Measurements from ENCODE around the gene CLCN1. TPM values are rescaled to one million over a fixed set of nuclear protein-coding genes. Genes with fewer than 3 reads are reported as not detected.

Gene CLCN1
- total and polyA plus RNA-seq, 2 of the 8 experiments (the other 6 are each of a cell fraction or from before 2014, with no cell fraction given) = 0.36 to 0.41 TPM

DNA sequence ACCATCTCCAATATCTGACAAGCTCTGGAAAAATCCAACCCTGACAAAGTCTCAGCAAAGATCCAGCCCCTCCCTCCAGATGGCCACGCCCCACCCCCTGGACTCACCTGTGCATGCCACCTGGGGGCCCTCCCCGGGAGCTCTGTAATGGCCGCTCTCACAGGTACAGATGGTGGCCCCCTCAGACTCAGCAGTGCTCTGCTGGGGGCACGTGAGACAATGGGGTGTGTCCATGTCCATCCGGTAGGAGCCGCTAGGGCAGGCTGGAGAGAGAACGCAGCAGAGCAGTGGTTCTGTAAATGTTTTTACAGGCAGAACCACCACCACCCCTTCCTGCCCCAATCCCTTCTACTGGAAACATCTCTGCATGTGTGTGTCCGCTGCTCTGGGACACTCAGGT lies 83.2 kb downstream of the CLCN1 start:
- Histone ChIP-seq H3K4me3 (ENCODE audit: extremely low read depth in 1 of 4, insufficient read depth in 2 of 4, low read depth in 3 of 4, low read length in 4 of 4) (no peak overlapping the region), H3K79me2 (ENCODE audit: control insufficient read depth in 1 of 2, insufficient read depth in 2 of 2, low read length in 2 of 2) (peaks cover 0 to 18% of the 10 kb centered on the region in 2 experiments; a peak in 2 of 4 replicates), H4K91ac (replicated peaks; ENCODE audit: insufficient read length, low read length) (no peak overlapping the region), H3K9ac (replicated peaks in 1 of 4; ENCODE audit: extremely low read depth in 1 of 4, low read depth in 3 of 4, low read length in 3 of 4) (no peak overlapping the region), H3K9me3 (ENCODE audit: insufficient read depth in 2 of 2, low read depth in 1 of 2, low read length in 1 of 2) (no peaks in the 10 kb centered on the region), H4K20me1 (replicated peaks in 1 of 2; ENCODE audit: control insufficient read depth in 1 of 2, insufficient read depth in 2 of 2, low read length in 2 of 2) (peaks cover 7 to 24% of the 10 kb centered on the region in 2 experiments), H2BK120ac (replicated peaks; ENCODE audit: low read depth, low read length) (no peak overlapping the region), H3K4me2 (ENCODE audit: insufficient read depth in 1 of 2, low read depth in 2 of 2, low read length in 2 of 2) (no peak overlapping the region), H3K27ac (ENCODE audit: low read depth, low read length) (no peak overlapping the region), H3K36me3 (ENCODE audit: control insufficient read depth in 2 of 4, insufficient read depth in 4 of 4, low read length in 3 of 4) (peaks cover 48 to 72% (median 70%) of the 10 kb centered on the region in 4 experiments), H3K56ac (replicated peaks; ENCODE audit: insufficient read length, low read depth, low read length) (no peak overlapping the region), H3K14ac (ENCODE audit: insufficient read length) (no peak overlapping the region), H3K23ac (ENCODE audit: insufficient read length) (no peak overlapping the region), H2AFZ (ENCODE audit: low read length) (no peak overlapping the region), H3K4me1 (replicated peaks in 1 of 4; ENCODE audit: control insufficient read depth in 3 of 4, insufficient read depth in 4 of 4, low read length in 3 of 4) (no peaks in the 10 kb centered on the region), H2BK15ac (ENCODE audit: low read length) (no peak overlapping the region), H3K18ac (ENCODE audit: extremely low read depth, low read length) (no peak overlapping the region), H3K27me3 (replicated peaks in 1 of 4; ENCODE audit: control insufficient read depth in 3 of 4, extremely low read depth in 1 of 4, insufficient read depth in 3 of 4, low read length in 3 of 4) (no peaks in the 10 kb centered on the region), H2BK5ac (ENCODE audit: low read depth, low read length) (no peak overlapping the region), H4K5ac (ENCODE audit: insufficient read length, low read depth, low read length) (no peak overlapping the region), H3K23me2 (ENCODE audit: low read depth, low read length) (no peaks in the 10 kb centered on the region), H2BK20ac (ENCODE audit: low read length) (no peak overlapping the region), H4K8ac (ENCODE audit: extremely low read depth, insufficient read depth, low read length) (no peak overlapping the region), H2BK12ac (ENCODE audit: low read depth, low read length) (no peak overlapping the region), H3K4ac (replicated peaks; ENCODE audit: insufficient read length, low read depth, low read length) (no peak overlapping the region), H3K79me1 (ENCODE audit: low read depth, low read length) (peaks cover 5% of the 10 kb centered on the region; the same call in 1 of the 2 replicates), H2AK5ac (ENCODE audit: low read depth, low read length) (no peak overlapping the region)
- DNase-seq (ENCODE audit: low read depth in 1 of 2, low spot score in 2 of 2) (no peak), FAIRE-seq (no peak)
- CTCF ChIA-PET (ENCODE audit: partially characterized antibody) = interaction anchor here (1.2 to 23.5 kb wide), 7 partner anchors 7 to 102 kb away, joined by 3 to 359 read pairs (median 19); partner anchors contain the start of genes EPHA1 and ZYX
- TF ChIP-seq, protein P1, sequence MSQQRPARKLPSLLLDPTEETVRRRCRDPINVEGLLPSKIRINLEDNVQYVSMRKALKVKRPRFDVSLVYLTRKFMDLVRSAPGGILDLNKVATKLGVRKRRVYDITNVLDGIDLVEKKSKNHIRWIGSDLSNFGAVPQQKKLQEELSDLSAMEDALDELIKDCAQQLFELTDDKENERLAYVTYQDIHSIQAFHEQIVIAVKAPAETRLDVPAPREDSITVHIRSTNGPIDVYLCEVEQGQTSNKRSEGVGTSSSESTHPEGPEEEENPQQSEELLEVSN (IDR thresholded peaks at IDR 0.05) = no peak
- no peak for TF ChIP-seq TEAD4 (IDR thresholded peaks at IDR 0.05; ENCODE audit: low read depth, low read length)
- TF ChIP-seq SP4 (IDR thresholded peaks at IDR 0.05; ENCODE audit: low read length) = no peak
- POLR2A ChIA-PET (ENCODE audit: partially characterized antibody) = interaction anchor here (1.1 to 25.2 kb wide), 6 partner anchors 7 to 24 kb away, joined by 3 to 518 read pairs (median 24); partner anchors contain the start of genes EPHA1 and ZYX
- WGBS, 2 experiments (ENCODE audit: extremely low coverage in 1 of 2, insufficient coverage in 1 of 2, insufficient read length in 1 of 2, insufficient replicate concordance in 2 of 2, low coverage in 1 of 2, low lambda C conversion rate in 2 of 2, missing lambda C conversion rate in 1 of 2) = 91% methylated on average over 8 of the region's 8 CpGs; no CpG with 5 or more reads in 1 of the 2 experiments
